ENCODE data around the gene ENC1.
A peak's percentile ranks its signal among the peaks of the same experiment; 100 is the strongest.

Gene ENC1

DNA sequence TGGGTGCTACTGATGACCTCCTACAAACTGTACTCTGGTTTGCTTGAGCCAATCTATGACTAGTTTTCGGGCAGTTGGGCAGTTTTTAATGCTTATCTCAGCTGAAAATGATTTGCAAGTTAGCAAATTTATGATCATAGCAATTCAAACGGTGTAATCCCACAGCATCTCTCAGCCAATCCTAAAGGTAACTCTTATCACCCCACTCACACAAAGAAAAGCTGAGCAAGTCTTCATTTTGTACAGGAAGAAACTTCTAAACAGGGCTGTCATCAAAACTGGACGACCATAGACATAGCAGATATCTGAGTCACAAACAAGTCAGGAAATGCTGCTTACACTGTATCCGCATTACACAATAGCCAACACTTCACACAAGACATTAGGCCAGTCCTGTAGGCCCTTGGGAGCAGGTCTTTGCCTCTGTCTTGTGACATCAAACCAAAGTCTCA lies 2.6 kb upstream of the ENC1 start:
- H3K4me3 ChIP-seq (replicated peaks; ENCODE audit: low read depth, low read length), result no peak overlapping the region
- TF ChIP-seq, protein P1, sequence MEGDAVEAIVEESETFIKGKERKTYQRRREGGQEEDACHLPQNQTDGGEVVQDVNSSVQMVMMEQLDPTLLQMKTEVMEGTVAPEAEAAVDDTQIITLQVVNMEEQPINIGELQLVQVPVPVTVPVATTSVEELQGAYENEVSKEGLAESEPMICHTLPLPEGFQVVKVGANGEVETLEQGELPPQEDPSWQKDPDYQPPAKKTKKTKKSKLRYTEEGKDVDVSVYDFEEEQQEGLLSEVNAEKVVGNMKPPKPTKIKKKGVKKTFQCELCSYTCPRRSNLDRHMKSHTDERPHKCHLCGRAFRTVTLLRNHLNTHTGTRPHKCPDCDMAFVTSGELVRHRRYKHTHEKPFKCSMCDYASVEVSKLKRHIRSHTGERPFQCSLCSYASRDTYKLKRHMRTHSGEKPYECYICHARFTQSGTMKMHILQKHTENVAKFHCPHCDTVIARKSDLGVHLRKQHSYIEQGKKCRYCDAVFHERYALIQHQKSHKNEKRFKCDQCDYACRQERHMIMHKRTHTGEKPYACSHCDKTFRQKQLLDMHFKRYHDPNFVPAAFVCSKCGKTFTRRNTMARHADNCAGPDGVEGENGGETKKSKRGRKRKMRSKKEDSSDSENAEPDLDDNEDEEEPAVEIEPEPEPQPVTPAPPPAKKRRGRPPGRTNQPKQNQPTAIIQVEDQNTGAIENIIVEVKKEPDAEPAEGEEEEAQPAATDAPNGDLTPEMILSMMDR (IDR thresholded peaks at IDR 0.05; ENCODE audit: low read depth, low read length, missing control alignments), result no peak
- DNase-seq (ENCODE audit: extremely low read depth, low read depth), result peak; percentile 70

DNA sequence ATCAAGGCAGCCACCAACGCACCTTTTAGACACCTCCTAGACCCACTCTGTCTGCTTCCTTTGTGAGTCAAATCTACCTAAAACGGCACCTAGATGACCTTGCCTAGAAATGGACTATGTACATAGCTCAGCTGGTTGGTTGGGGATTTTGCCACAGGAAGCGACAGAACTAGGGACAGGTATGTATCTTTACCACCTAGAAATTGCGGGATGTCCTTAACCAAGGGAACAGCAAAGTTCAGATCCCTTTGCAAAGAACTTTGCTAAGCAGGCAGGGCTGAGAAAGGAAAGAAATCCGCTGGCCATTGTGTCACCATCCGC lies 2.0 kb upstream of the ENC1 start:
- no peak overlapping the region for H3K4me3 ChIP-seq (replicated peaks; ENCODE audit: low read depth, low read length)
- TF ChIP-seq, protein P1 (IDR thresholded peaks at IDR 0.05; ENCODE audit: low read depth, low read length, missing control alignments), result no peak
- no peak for DNase-seq (ENCODE audit: extremely low read depth, low read depth)

DNA sequence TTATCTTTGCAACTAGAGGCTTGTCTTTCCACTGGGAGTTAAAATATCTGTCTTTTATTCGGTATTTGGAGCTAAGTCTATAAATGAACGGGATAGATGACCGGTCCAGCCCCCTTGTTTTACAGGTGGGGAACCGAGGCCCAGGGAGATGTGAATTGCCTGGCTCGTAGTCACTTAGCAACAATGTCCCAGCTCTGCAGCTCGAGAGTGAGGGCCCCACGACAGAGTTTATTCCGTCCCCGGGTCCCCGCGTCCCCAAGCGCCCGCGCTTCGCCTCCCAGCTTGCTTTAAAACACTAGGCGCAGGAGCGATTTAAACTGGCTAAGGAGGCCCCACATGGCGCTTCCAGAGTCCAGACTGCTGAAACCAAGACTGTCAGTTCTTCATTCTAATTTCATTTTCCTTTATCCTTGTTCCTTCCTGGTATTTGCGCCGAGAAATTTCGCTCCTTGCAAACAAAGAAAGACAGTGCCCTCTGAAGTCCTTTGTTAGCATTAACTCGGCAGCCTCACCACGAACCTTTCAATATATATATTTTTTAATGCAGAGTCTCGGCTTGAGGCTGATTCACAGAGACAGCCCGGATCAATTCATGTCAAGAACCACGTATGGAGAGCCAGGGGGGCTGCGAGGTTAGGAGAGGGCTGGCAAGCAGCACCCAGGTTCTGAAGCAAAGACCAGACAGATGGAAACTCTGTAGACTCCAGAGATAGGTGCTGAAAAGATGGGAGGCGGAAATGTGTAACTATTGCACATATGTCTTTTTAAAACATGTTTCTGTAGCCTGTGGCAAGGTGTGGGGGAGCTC lies 1.4 kb upstream of the ENC1 start:
- peak; percentile 60 for DNase-seq (ENCODE audit: extremely low read depth, low read depth)
- H3K4me3 ChIP-seq (replicated peaks; ENCODE audit: low read depth, low read length), result peak overlapping the region; percentile 82
- TF ChIP-seq, protein P1 (IDR thresholded peaks at IDR 0.05; ENCODE audit: low read depth, low read length, missing control alignments), result peak; percentile 47

DNA sequence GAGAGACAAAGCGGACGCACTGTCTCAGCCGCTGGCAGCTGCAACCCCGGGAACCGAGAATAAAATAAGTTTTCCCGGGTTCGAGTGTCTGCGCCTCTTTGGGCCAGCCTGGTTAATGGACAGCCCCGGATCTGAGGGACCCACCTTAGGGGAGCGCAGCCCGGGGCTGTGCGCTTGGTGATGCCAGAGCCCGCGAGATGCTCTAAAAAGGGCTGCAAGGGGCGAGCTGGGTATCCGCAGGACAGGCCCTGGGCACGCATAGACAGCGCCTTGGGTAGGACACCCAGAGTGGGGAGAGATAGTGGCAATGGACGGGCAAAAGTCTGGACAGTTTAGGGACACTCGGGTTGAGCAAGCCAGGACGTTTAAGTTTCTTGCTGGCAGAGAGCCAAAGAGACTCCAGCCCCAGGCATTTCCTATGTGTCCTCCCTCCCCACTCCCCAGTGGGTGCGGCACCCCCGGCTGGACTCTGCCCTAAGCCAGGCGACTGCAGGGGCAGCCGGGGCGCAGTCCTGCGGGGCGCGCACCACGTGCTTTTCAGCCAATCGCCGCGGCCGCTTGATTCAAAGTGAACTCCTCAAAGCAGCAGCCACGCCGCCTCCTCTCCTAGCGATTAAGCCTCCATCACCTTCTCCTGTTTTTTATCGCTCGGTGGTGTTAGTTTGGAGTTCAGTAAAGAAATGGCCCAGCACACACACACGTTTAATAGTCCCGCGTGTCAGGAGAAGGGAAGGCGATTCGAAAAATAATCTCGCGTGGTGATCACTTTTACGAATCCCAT lies 616 bp upstream of the ENC1 start:
- peak; percentile 49 for DNase-seq (ENCODE audit: extremely low read depth, low read depth)
- TF ChIP-seq, protein P1 (IDR thresholded peaks at IDR 0.05; ENCODE audit: low read depth, low read length, missing control alignments), result no peak
- peak overlapping the region; percentile 82 for H3K4me3 ChIP-seq (replicated peaks; ENCODE audit: low read depth, low read length)

DNA sequence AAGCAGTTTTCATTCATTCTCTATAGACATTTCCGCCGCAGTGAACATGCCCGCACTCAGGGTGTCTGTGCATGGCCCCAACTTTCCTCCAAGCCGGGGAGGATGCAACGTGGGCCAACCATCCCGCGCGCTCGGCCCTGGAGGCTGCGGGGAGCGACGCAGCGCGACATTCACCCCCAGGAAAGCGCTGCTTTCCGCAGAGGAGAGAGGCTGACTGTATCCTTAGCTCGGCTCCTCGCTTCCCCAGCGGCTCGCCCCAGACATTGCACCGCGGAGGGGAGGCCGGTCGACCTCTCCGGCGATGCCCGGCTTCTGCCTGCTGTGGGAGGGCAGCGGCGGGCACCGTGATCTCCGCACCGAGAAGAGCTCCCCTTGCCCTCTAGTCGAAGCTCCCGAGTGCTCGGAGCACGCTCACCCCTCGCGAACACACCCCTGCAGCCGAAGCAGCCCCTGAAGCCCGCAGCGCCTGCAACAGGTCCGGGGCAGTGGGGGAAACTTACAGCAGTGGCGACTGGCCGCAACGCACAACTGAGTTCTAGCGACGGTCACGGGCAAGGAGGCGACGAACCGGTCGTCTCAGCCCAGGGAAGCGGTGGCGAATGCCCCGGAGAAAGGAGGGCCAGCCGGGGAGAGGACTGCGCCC lies 600 bp downstream of the ENC1 start:
- peak overlapping the region; percentile 82 for H3K4me3 ChIP-seq (replicated peaks; ENCODE audit: low read depth, low read length)
- TF ChIP-seq, protein P1 (IDR thresholded peaks at IDR 0.05; ENCODE audit: low read depth, low read length, missing control alignments), result no peak
- no peak for DNase-seq (ENCODE audit: extremely low read depth, low read depth)

DNA sequence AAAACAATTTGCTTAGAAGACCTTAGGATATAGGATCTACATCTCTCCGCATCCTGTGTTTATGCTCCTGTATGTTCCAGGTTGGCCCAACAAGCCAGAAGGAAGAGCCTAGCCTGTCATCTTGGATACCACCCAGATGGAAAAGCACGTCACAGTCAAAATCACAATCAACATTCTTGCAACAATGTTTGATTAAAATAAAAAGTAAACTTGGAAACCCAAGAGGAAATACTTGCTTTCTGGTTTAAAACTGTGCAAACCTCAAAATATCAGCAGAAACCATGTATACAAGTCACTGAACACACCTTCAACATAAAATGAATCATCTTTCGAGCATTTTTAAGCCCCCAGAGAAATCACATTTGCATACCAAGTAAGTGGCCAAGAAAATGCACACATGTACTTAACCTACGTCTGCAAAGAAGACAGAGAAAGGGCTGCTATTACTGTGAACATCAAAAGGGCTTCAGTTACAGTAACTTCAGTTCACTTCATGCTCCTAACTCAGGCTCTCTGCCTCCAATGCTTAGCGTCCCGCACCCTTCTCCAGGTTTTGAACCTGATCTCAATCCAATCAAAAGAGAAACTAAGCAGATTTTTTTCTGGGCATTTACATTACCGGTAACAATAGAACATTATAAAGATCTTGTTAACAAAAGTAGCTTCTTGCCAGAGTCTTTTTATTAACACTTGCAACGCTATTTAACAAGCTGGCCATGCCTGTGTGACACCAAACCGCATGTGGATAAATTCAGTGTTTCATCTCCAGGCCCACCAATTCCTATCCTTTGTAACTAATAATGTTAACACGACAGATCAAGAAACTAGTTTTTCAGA lies 1.3 kb downstream of the ENC1 start:
- peak overlapping the region; percentile 82 for H3K4me3 ChIP-seq (replicated peaks; ENCODE audit: low read depth, low read length)
- no peak for DNase-seq (ENCODE audit: extremely low read depth, low read depth)
- TF ChIP-seq, protein P1 (IDR thresholded peaks at IDR 0.05; ENCODE audit: low read depth, low read length, missing control alignments), result no peak

Data from HFF-Myc (cell line).